PC-9 (cell line): ENCODE measurements around the gene TRIO. TPM values are rescaled to one million over a fixed set of nuclear protein-coding genes. Genes with fewer than 3 reads are reported as not detected.

ENCODE experiments used
- BruUV-seq: library from RNA; stranded (reverse); fragments of 400-500 nt; replicated peaks from 2 replicates; lab custom pipeline; 2021; lab: Mats Ljungman, UMichigan
- CTCF ChIA-PET: fragments of 300-600 bp; sonication (Branson Sonifier 250); formaldehyde crosslinking; loops from one replicate; lab custom pipeline; 2022; ENCODE audit warnings: antibody characterized with exemption; lab: Charles Lee
- POLR2A ChIA-PET: fragments of 300-600 bp; sonication (Branson Sonifier 250); formaldehyde crosslinking; loops from one replicate; lab custom pipeline; 2022; ENCODE audit warnings: antibody characterized with exemption; ENCODE audit not compliant: unreplicated experiment; lab: Charles Lee
- DNase-seq, 2 experiments: peaks; one replicate each; pipeline versions ENCODE4 v3.0.0 to v3.0.0-alpha.2; 2015 to 2022; ENCODE audit warnings: mixed read lengths in 1 of 2
- H2AFZ ChIP-seq: fragments of 200-600 bp; sonication (generic); 2 replicates; pipeline ENCODE4 v1.8.1; 2017; ENCODE audit warnings: antibody characterized with exemption
- H3F3A ChIP-seq: fragments of 200-600 bp; sonication (generic); 2 replicates; pipeline ENCODE4 v1.8.1; 2017; ENCODE audit warnings: antibody characterized with exemption, mild to moderate bottlenecking, low read depth; ENCODE audit not compliant: insufficient read depth
- H3K27ac ChIP-seq: fragments of 200-600 bp; sonication (generic); 2 replicates; pipeline ENCODE4 v1.6.1; 2016; ENCODE audit warnings: mixed run types
- H3K27me3 ChIP-seq: fragments of 200-600 bp; sonication (generic); 2 replicates; pipeline ENCODE4 v1.6.1; 2016; ENCODE audit warnings: low read depth, mixed run types; ENCODE audit not compliant: insufficient read depth
- H3K36me3 ChIP-seq: fragments of 200-600 bp; sonication (generic); 2 replicates; pipeline ENCODE4 v1.6.1; 2016; ENCODE audit warnings: low read depth, mixed run types
- H3K4me1 ChIP-seq: fragments of 200-600 bp; sonication (generic); replicated peaks from 2 replicates; pipeline ENCODE4 v1.6.1; 2016; ENCODE audit warnings: mixed run types; ENCODE audit not compliant: insufficient read depth
- H3K4me2 ChIP-seq: fragments of 200-600 bp; sonication (generic); 2 replicates; pipeline ENCODE4 v1.6.1; 2017; ENCODE audit warnings: mixed run types
- H3K4me3 ChIP-seq: fragments of 200-600 bp; sonication (generic); 2 replicates; pipeline ENCODE4 v1.6.1; 2016; ENCODE audit warnings: mixed run types
- H3K79me2 ChIP-seq: fragments of 200-600 bp; sonication (generic); 2 replicates; pipeline ENCODE4 v1.6.1; 2017; ENCODE audit warnings: low read depth, mixed run types
- H3K9me2 ChIP-seq: fragments of 200-600 bp; sonication (generic); 2 replicates; pipeline ENCODE4 v1.8.1; 2017; ENCODE audit warnings: mild to moderate bottlenecking; ENCODE audit not compliant: insufficient read depth
- H3K9me3 ChIP-seq: fragments of 200-600 bp; sonication (generic); 2 replicates; pipeline ENCODE4 v1.8.1; 2016; ENCODE audit warnings: low read depth; ENCODE audit not compliant: insufficient read depth
- H4K20me1 ChIP-seq: fragments of 200-600 bp; sonication (generic); 2 replicates; pipeline ENCODE4 v1.8.1; 2017; ENCODE audit not compliant: insufficient read depth
- CTCF ChIP-seq: fragments of 200-600 bp; sonication (generic); conservative IDR thresholded peaks from 2 replicates; pipeline ENCODE4 v1.6.1; 2017; ENCODE audit warnings: mixed run types, antibody characterized with exemption, mild to moderate bottlenecking, moderate library complexity
- EZH2 ChIP-seq: fragments of 200-600 bp; sonication (generic); IDR thresholded peaks from 2 replicates; pipeline ENCODE4 v1.8.0; 2017; ENCODE audit warnings: antibody characterized with exemption, low read depth
- intact Hi-C: fragments of 100-400 bp; cut with micrococcal nuclease; formaldehyde crosslinking; loops from one replicate; pipeline ENCODE4 v1.10.0; 2022; ENCODE audit not compliant: unreplicated experiment
- total RNA-seq: library from RNA; stranded (reverse); gene quantifications from 2 replicates; pipeline ENCODE4 v1.2.3, GENCODE V29; 2021

The TRIO gene
- total RNA-seq, 1 experiment from 2014 or later, result 596 TPM

GRCh38 chr5:14296533-14297331 lies 153.6 kb downstream of the TRIO start:
- intact Hi-C loops, result no loop called here
- no peaks in the 10 kb centered on the region for H3K9me2 ChIP-seq
- ChIA-PET CTCF (interaction anchor here (0.5 kb wide), 1 partner anchor 186 kb away, joined by 3 read pairs; no protein-coding TSS in a partner anchor), POLR2A (interaction anchor here (0.6 kb wide), 2 partner anchors 28 to 193 kb away, joined by 3 to 4 read pairs; no protein-coding TSS in a partner anchor)
- H3K4me1 ChIP-seq, result no peaks in the 10 kb centered on the region
- H3K27ac ChIP-seq, result no peak overlapping the region
- H3K79me2 ChIP-seq, result peaks cover 6% of the 10 kb centered on the region; the same call in 1 of the 2 replicates
- no TSS peak for BruUV-seq
- DNase-seq, result no peak
- H2AFZ ChIP-seq, result no peak overlapping the region
- TF ChIP-seq EZH2 (no peak), CTCF (no peak)
- H4K20me1 ChIP-seq, result 0 out of 2 replicates have a peak, but pooled peaks cover 5% of the 10 kb centered on the region
- peaks cover 25% of the 10 kb centered on the region; the same call in 1 of the 2 replicates for H3F3A ChIP-seq
- no peak overlapping the region for H3K4me3 ChIP-seq
- no peak overlapping the region for H3K4me2 ChIP-seq
- no peaks in the 10 kb centered on the region; the same call in 1 of the 2 replicates for H3K9me3 ChIP-seq
- H3K36me3 ChIP-seq, result peaks cover 33% of the 10 kb centered on the region; the same call in 1 of the 2 replicates
- no peaks in the 10 kb centered on the region for H3K27me3 ChIP-seq

GRCh38 chr5:14297697-14298096 lies 154.6 kb downstream of the TRIO start:
- no peak for TF ChIP-seq EZH2
- TF ChIP-seq CTCF, result no peak
- Histone ChIP-seq H3K27me3 (no peaks in the 10 kb centered on the region), H3K79me2 (peaks cover 6% of the 10 kb centered on the region; the same call in 1 of the 2 replicates), H3K4me1 (no peaks in the 10 kb centered on the region), H3K9me2 (no peaks in the 10 kb centered on the region), H2AFZ (no peak overlapping the region), H3K27ac (no peak overlapping the region), H3F3A (peaks cover 27% of the 10 kb centered on the region; the same call in 1 of the 2 replicates), H3K36me3 (peaks cover 31% of the 10 kb centered on the region), H3K4me3 (no peak overlapping the region), H3K4me2 (no peak overlapping the region), H4K20me1 (0 out of 2 replicates have a peak, but pooled peaks cover 5% of the 10 kb centered on the region), H3K9me3 (no peaks in the 10 kb centered on the region; the same call in 1 of the 2 replicates)
- ChIA-PET CTCF (no interaction called here), POLR2A (no interaction called here)
- no TSS peak for BruUV-seq
- no peak for DNase-seq
- intact Hi-C loops, result no loop called here

GRCh38 chr5:14298126-14298847 lies 155.1 kb downstream of the TRIO start:
- Histone ChIP-seq H4K20me1 (0 out of 2 replicates have a peak, but pooled peaks cover 5% of the 10 kb centered on the region), H3F3A (peaks cover 27% of the 10 kb centered on the region; the same call in 1 of the 2 replicates), H3K36me3 (peaks cover 27% of the 10 kb centered on the region), H3K4me1 (no peaks in the 10 kb centered on the region), H3K4me3 (no peak overlapping the region), H3K79me2 (peaks cover 6% of the 10 kb centered on the region; the same call in 1 of the 2 replicates), H3K9me2 (no peaks in the 10 kb centered on the region), H3K27me3 (no peaks in the 10 kb centered on the region), H3K9me3 (no peaks in the 10 kb centered on the region; the same call in 1 of the 2 replicates), H3K27ac (no peak overlapping the region), H2AFZ (no peak overlapping the region), H3K4me2 (no peak overlapping the region)
- intact Hi-C loops, result no loop called here
- CTCF ChIA-PET, result no interaction called here
- BruUV-seq, result no TSS peak
- no peak for DNase-seq
- TF ChIP-seq EZH2 (no peak), CTCF (no peak)
- POLR2A ChIA-PET, result interaction anchor here (0.5 kb wide), 1 partner anchor 152 kb away, joined by 3 read pairs; no protein-coding TSS in a partner anchor
